ENCODE measurements around the gene ANKDD1A. TPM values are rescaled to one million over a fixed set of nuclear protein-coding genes. Genes with fewer than 3 reads are reported as not detected.

Gene ANKDD1A
- total RNA-seq, 1 experiment from 2014 or later = 6.1 TPM

- Mint-ChIP-seq H3K27me3 (ENCODE audit: low read depth) (peaks cover 48% of the 10 kb centered on the region), H3K9me3 (no peaks in the 10 kb centered on the region), H3K27ac (no peak overlapping the region), H3K4me3 (peak overlapping the region; percentile 65), H3K4me1 (peaks cover 43% of the 10 kb centered on the region), H3K36me3 (no peaks in the 10 kb centered on the region)
- CTCF ChIA-PET = interaction anchor here (0.6 to 1.8 kb wide), 9 partner anchors 9 to 189 kb away, joined by 3 to 6 read pairs (median 4); no protein-coding TSS in a partner anchor
- POLR2A ChIA-PET = interaction anchor here (1.4 kb wide), 1 partner anchor 105 kb away, joined by 4 read pairs; no protein-coding TSS in a partner anchor
- no peak for DNase-seq (ENCODE audit: low spot score)
- TF ChIP-seq OVOL2 (CRISPR knock-in tag; IDR thresholded peaks at IDR 0.05; ENCODE audit: borderline replicate concordance) (no peak), GRHL2 (CRISPR knock-in tag; IDR thresholded peaks at IDR 0.05; ENCODE audit: insufficient replicate concordance, severe bottlenecking) (no peak), FOXP1 (CRISPR knock-in tag; IDR thresholded peaks at IDR 0.05; ENCODE audit: borderline replicate concordance) (no peak), TEAD1 (CRISPR knock-in tag; IDR thresholded peaks at IDR 0.05) (no peak), ZNF532 (CRISPR knock-in tag; IDR thresholded peaks at IDR 0.05; ENCODE audit: borderline replicate concordance) (no peak), TCF7 (CRISPR knock-in tag; IDR thresholded peaks at IDR 0.05; ENCODE audit: low read depth) (no peak), MYBL2 (CRISPR knock-in tag; IDR thresholded peaks at IDR 0.05) (0 out of 2 replicates have a peak, but pooled peaks have one; percentile 14)
- TF ChIP-seq, protein P1, sequence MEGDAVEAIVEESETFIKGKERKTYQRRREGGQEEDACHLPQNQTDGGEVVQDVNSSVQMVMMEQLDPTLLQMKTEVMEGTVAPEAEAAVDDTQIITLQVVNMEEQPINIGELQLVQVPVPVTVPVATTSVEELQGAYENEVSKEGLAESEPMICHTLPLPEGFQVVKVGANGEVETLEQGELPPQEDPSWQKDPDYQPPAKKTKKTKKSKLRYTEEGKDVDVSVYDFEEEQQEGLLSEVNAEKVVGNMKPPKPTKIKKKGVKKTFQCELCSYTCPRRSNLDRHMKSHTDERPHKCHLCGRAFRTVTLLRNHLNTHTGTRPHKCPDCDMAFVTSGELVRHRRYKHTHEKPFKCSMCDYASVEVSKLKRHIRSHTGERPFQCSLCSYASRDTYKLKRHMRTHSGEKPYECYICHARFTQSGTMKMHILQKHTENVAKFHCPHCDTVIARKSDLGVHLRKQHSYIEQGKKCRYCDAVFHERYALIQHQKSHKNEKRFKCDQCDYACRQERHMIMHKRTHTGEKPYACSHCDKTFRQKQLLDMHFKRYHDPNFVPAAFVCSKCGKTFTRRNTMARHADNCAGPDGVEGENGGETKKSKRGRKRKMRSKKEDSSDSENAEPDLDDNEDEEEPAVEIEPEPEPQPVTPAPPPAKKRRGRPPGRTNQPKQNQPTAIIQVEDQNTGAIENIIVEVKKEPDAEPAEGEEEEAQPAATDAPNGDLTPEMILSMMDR (IDR thresholded peaks at IDR 0.05) = no peak
- no peak for ATAC-seq
These were observed 950 bp downstream of the ANKDD1A start for GRCh38 chr15:64912379-64913325.

- POLR2A ChIA-PET = interaction anchor here (0.9 to 1.0 kb wide), 3 partner anchors 22 to 64 kb away, joined by 3 read pairs; no protein-coding TSS in a partner anchor
- no peak overlapping the region for H3K4me3 Mint-ChIP-seq
- peaks cover 44% of the 10 kb centered on the region for H3K4me1 Mint-ChIP-seq
- ATAC-seq (peak; percentile 23), DNase-seq (ENCODE audit: low spot score) (no peak)
- no peaks in the 10 kb centered on the region for H3K36me3 Mint-ChIP-seq
- peak overlapping the region; percentile 13; the same call in 1 of the 2 replicates for H3K27ac Mint-ChIP-seq
- CTCF ChIA-PET = interaction anchor here (0.7 to 2.2 kb wide), 8 partner anchors 10 to 296 kb away, joined by 3 to 8 read pairs (median 4); partner anchors contain the start of gene CILP
- no peak for TF ChIP-seq GTF2I (CRISPR knock-in tag; conservative IDR thresholded peaks at IDR 0.05)
- TF ChIP-seq, protein P2, sequence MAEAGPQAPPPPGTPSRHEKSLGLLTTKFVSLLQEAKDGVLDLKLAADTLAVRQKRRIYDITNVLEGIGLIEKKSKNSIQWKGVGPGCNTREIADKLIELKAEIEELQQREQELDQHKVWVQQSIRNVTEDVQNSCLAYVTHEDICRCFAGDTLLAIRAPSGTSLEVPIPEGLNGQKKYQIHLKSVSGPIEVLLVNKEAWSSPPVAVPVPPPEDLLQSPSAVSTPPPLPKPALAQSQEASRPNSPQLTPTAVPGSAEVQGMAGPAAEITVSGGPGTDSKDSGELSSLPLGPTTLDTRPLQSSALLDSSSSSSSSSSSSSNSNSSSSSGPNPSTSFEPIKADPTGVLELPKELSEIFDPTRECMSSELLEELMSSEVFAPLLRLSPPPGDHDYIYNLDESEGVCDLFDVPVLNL (CRISPR knock-in tag; IDR thresholded peaks at IDR 0.05; ENCODE audit: borderline replicate concordance, low read depth) = no peak
- TF ChIP-seq KAT7 (CRISPR knock-in tag; IDR thresholded peaks at IDR 0.05; ENCODE audit: borderline replicate concordance) = no peak
- TF ChIP-seq ZNF263 (CRISPR knock-in tag; IDR thresholded peaks at IDR 0.05; ENCODE audit: low read depth) = peak; percentile 75
- TF ChIP-seq JUN (CRISPR knock-in tag; IDR thresholded peaks at IDR 0.05) = no peak
- peak; percentile 77; the same call in 1 of the 2 replicates for TF ChIP-seq ESRRA (CRISPR knock-in tag; IDR thresholded peaks at IDR 0.05; ENCODE audit: borderline replicate concordance)
- peak; percentile 91 for TF ChIP-seq MAX (CRISPR knock-in tag; IDR thresholded peaks at IDR 0.05)
- TF ChIP-seq TP53 (CRISPR knock-in tag; IDR thresholded peaks at IDR 0.05) = peak; percentile 54; the same call in 1 of the 2 replicates
- TF ChIP-seq SMAD4 (CRISPR knock-in tag; IDR thresholded peaks at IDR 0.05) = no peak
- TF ChIP-seq SMAD3 (CRISPR knock-in tag; IDR thresholded peaks at IDR 0.05; ENCODE audit: borderline replicate concordance) = peak; percentile 78; the same call in 1 of the 2 replicates
- TF ChIP-seq ZBTB21 (CRISPR knock-in tag; IDR thresholded peaks at IDR 0.05; ENCODE audit: borderline replicate concordance) = 0 out of 2 replicates have a peak, but pooled peaks have one; percentile 26
- no peaks in the 10 kb centered on the region for H3K9me3 Mint-ChIP-seq
- H3K27me3 Mint-ChIP-seq (ENCODE audit: low read depth) = peaks cover 31% of the 10 kb centered on the region
These were observed 4.0 kb downstream of the ANKDD1A start for GRCh38 chr15:64915518-64916227.

All from WTC11 (cell line).